BLaER1 treated with 17β-estradiol and CSF1 and Interleukin-3, amounts not matched to agents 10 nM and 100 nM (cell line): ENCODE measurements around the gene IRAG1.

Experiments
- H3K27ac ChIP-seq, 11 experiments: shearing (Covaris generic); formaldehyde crosslinking; 2 replicates each; pipeline ENCODE4 v1.8.1; 2022
- H3K27me3 ChIP-seq, 11 experiments: shearing (Covaris generic); formaldehyde crosslinking; 2 replicates each; pipeline ENCODE4 v1.8.1; 2022
- H3K36me3 ChIP-seq, 11 experiments: shearing (Covaris generic); formaldehyde crosslinking; 2 replicates each; pipeline ENCODE4 v1.8.1; 2022
- H3K4me1 ChIP-seq, 10 experiments: shearing (Covaris generic); formaldehyde crosslinking; 2 replicates each; pipeline ENCODE4 v1.8.1; 2022
- H3K4me2 ChIP-seq, 11 experiments: shearing (Covaris generic); formaldehyde crosslinking; 2 replicates each; pipeline ENCODE4 v1.8.1; 2022
- H3K4me3 ChIP-seq, 10 experiments: shearing (Covaris generic); formaldehyde crosslinking; 2 replicates each; pipeline ENCODE4 v1.8.1; 2022
- H3K9ac ChIP-seq, 11 experiments: shearing (Covaris generic); formaldehyde crosslinking; 2 replicates each; pipeline ENCODE4 v1.8.1; 2022
- H3K9me3 ChIP-seq, 11 experiments: shearing (Covaris generic); formaldehyde crosslinking; replicated peaks in 1 of 11; 2 replicates each; pipeline ENCODE4 v1.8.1; 2022
- H4K20me1 ChIP-seq, 11 experiments: shearing (Covaris generic); formaldehyde crosslinking; 2 replicates each; pipeline ENCODE4 v1.8.1; 2022
- Cebpa-rat ChIP-seq, 11 experiments: shearing (Covaris generic); IDR thresholded peaks; 2 replicates each; pipeline ENCODE4 v1.8.1; 2022

Gene IRAG1, protein sequence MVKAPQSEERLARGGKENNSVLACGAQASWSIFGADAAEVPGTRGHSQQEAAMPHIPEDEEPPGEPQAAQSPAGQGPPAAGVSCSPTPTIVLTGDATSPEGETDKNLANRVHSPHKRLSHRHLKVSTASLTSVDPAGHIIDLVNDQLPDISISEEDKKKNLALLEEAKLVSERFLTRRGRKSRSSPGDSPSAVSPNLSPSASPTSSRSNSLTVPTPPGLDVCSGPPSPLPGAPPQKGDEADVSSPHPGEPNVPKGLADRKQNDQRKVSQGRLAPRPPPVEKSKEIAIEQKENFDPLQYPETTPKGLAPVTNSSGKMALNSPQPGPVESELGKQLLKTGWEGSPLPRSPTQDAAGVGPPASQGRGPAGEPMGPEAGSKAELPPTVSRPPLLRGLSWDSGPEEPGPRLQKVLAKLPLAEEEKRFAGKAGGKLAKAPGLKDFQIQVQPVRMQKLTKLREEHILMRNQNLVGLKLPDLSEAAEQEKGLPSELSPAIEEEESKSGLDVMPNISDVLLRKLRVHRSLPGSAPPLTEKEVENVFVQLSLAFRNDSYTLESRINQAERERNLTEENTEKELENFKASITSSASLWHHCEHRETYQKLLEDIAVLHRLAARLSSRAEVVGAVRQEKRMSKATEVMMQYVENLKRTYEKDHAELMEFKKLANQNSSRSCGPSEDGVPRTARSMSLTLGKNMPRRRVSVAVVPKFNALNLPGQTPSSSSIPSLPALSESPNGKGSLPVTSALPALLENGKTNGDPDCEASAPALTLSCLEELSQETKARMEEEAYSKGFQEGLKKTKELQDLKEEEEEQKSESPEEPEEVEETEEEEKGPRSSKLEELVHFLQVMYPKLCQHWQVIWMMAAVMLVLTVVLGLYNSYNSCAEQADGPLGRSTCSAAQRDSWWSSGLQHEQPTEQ

DNA sequence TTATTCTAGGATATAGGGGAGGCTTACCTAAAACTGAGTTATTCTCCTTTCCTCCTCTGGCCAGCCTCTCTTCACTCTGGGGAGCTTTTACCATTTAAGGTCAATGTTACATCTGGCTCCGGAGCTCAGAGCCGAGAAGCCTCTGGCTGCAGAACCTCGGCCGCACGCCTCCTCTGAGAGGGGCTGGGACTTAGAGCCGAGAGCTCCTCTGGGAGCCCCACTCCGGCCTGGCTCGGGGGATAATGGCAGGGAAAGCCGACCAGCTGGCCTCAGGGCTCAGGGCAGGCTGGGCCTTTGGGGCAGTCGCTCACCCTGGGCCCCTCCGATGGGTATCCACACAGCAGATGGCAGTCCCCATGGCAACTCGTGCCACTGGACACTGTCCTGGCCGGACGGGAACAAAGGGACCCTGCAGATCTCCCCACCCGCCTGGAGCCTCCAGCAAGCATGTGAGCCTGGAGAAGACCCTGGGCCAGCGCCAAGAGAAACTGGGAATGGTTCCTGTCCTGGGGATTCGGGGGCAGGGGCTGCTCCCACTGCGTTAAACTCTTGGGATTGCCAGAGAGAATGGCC is at the start of gene IRAG1:
Gene IRAG1, minus strand, starts transcription at position 247 of the 573 bp plus-strand sequence. Its CDS starts 153 bp downstream, at position 94.
- Histone ChIP-seq H3K4me2 (no peak within 1 kb of the TSS), H4K20me1 (no peaks in the 10 kb centered on the region), H3K27me3 (no peaks in the 10 kb centered on the region), H3K27ac (no peak within 1 kb of the TSS), H3K36me3 (no peaks in the 10 kb centered on the region), H3K4me3 (no peak within 1 kb of the TSS), H3K9ac (no peak within 1 kb of the TSS), H3K9me3 (peaks cover 0 to 7% (median 2%) of the 10 kb centered on the region in 11 experiments; a peak in 13 of 22 replicates), H3K4me1 (peaks cover 12 to 19% (median 15%) of the 10 kb centered on the region in 10 experiments)
- no peak for TF ChIP-seq Cebpa-rat (IDR thresholded peaks at IDR 0.05)

DNA sequence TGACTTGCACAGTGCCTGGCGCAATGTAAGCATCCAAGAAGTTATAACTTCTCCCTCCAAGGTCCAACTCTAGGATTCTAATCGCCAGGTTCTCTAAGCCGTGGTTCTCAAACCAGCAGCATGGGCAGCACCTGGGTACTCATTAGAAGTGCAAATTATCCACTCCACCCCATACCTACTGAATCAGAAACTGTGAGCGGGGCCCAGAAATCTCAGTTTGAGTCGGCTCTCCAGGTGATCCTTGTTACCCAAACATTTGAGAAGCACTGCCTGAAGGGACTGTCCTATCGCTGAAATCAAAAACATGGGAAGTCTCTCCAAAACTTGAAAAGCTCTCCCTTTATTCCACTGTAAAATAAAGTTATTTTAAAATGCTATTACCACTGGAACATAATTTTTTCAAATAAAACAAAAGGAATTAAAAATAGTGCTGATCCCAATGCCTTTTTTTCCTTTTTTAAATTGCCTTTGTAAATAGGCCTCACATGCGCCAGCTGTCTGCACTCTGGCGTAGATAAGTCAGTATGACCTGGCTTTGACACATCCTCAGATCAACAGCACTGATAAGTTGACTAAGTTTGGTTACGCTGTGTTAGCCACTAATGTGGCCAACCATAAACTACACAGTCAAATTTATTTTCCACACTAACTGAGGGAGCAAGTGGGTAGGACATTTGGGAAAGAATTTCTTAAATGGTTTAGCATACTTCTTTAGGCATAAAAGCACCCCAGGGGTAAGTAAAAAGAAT is 49.1 kb upstream of the IRAG1 start:
- peak overlapping the region; percentile 33 to 92 (median 69); a peak in 21 of 22 replicates for H3K4me2 ChIP-seq
- H3K9me3 ChIP-seq, result no peaks in the 10 kb centered on the region
- no peaks in the 10 kb centered on the region for H3K36me3 ChIP-seq
- H3K27me3 ChIP-seq, result no peaks in the 10 kb centered on the region
- H3K4me1 ChIP-seq, result peaks cover 18 to 28% (median 24%) of the 10 kb centered on the region in 10 experiments
- TF ChIP-seq Cebpa-rat (IDR thresholded peaks at IDR 0.05), result no peak
- H3K9ac ChIP-seq, result no peak overlapping the region
- no peaks in the 10 kb centered on the region for H4K20me1 ChIP-seq
- no peak overlapping the region for H3K4me3 ChIP-seq
- no peak overlapping the region for H3K27ac ChIP-seq

DNA sequence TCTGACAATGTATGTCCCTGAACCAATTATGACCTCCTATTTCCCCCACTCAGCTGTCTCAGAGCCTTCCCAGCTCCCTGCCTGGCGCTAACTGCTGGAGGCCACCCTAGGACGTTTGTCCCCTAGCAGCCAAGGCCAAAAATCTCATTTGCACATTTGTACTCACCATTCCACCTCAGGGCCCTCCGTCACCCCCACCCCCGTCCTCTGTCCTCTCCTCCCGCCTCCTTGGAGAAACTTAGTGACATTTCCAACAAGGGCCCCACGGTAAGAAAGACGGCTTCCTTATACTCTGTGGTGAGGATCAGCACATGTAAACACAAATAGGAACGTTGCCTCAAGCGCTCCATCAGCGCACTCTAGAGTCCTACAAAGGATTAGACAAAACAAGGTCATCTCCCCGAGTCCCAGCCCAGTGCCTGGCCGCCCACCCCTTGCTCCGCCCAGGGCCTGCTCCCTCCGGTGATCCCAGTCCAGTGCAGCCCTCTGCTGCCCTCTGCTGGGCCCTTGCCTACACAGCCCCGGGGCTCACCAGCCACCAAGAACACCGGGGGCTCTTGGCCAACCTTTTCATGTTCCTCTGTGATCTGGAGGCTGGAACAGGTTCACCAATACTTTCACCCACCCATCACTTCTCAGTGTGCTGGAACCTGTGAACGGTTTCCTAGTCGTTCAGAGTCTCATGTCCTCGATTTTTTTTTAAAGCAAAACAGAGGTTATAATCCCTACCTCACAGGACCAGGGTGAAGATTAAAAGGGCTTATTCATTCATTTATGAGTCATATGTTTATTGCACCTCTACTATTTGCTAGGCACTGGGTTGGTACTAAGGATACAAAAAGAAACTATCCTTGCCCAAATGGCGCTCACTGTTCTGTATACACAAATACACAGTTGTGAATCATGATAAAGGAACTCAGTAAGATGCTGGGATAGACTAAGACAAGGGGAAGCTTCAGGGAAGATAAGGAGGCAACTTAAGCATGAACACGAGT is 42.2 kb upstream of the IRAG1 start:
- Histone ChIP-seq H4K20me1 (no peaks in the 10 kb centered on the region), H3K27ac (peak overlapping the region in 10 of 11 experiments; percentile 37 to 77 (median 66); a peak in 17 of 22 replicates), H3K4me3 (peak overlapping the region in 4 of 10 experiments; percentile 30 to 56 (median 38); a peak in 7 of 20 replicates), H3K4me1 (peaks cover 5 to 30% (median 12%) of the 10 kb centered on the region in 10 experiments; a peak in 19 of 20 replicates), H3K27me3 (peaks cover 0 to 18% (median 0%) of the 10 kb centered on the region in 11 experiments; a peak in 3 of 22 replicates), H3K4me2 (peak overlapping the region; percentile 67 to 86 (median 77)), H3K9ac (peak overlapping the region; percentile 17 to 76 (median 69); a peak in 20 of 22 replicates), H3K36me3 (no peaks in the 10 kb centered on the region), H3K9me3 (peaks cover 0 to 12% (median 0%) of the 10 kb centered on the region in 11 experiments; a peak in 5 of 22 replicates)
- TF ChIP-seq Cebpa-rat (IDR thresholded peaks at IDR 0.05), result no peak

DNA sequence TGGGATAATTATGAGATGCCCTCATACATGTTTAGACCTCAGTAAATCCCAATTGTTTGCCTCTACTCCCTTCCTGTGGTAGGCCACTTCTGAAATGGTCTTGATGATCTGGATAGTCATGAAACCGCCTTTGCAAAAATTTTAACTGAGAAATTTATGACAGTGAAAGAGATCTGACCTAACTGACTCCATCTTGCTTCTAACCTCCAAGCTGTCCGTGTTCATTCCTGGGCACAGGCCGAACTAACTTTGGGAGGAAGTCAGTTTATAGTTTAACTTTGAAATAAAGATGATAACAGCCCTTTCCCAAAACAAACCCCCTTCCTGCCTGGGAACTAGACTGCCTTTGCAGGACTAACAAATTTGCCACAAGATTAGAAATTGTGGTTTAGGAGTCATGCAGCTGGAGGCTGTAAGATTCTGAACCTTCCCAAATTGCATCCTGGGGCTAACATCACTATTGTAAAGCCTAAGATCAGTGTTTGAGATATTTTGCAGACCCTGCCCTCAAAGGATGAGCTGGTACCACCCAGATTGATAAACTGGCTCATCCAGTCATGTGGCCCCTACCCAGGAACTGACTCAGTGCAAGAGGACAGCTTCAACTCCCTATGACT is 37.6 kb upstream of the IRAG1 start:
- Histone ChIP-seq H3K4me1 (peaks cover 8 to 35% (median 19%) of the 10 kb centered on the region in 10 experiments), H3K9me3 (peaks cover 7 to 29% (median 15%) of the 10 kb centered on the region in 11 experiments), H3K4me3 (no peak overlapping the region), H3K9ac (no peak overlapping the region), H4K20me1 (no peaks in the 10 kb centered on the region), H3K4me2 (peak overlapping the region in 3 of 11 experiments; percentile 10 to 17 (median 16); a peak in 2 of 22 replicates), H3K36me3 (no peaks in the 10 kb centered on the region), H3K27ac (no peak overlapping the region), H3K27me3 (peaks cover 0 to 64% (median 0%) of the 10 kb centered on the region in 11 experiments; a peak in 5 of 22 replicates)
- no peak for TF ChIP-seq Cebpa-rat (IDR thresholded peaks at IDR 0.05)

DNA sequence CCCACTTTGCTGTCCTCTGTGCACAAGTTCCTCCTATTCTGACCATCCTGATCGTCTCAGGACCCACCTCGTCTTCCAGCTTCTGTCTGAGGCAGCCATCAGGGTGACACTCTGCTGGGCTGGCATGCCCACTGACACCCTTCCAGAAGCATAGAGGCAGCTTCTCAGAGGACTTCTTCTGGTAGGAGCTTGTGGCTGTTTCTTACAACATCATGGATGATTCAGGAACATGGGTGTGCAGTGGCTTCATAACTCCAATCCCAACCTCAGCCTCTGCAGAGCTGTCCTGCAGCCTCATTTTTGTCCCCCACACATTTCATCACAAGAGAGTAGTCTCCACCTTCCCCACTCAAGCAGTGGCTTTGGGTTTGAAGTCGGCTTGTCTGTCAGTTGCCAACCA is 36.6 kb upstream of the IRAG1 start:
- no peaks in the 10 kb centered on the region for H3K36me3 ChIP-seq
- no peak overlapping the region for H3K4me3 ChIP-seq
- H3K9ac ChIP-seq, result no peak overlapping the region
- peaks cover 0 to under 1% (median 0%) of the 10 kb centered on the region in 11 experiments; a peak in 4 of 22 replicates for H4K20me1 ChIP-seq
- TF ChIP-seq Cebpa-rat (IDR thresholded peaks at IDR 0.05), result no peak
- no peak overlapping the region for H3K27ac ChIP-seq
- H3K27me3 ChIP-seq, result peaks cover 0 to 68% (median 0%) of the 10 kb centered on the region in 11 experiments; a peak in 5 of 22 replicates
- 0 out of 22 replicates have a peak overlapping the region, but pooled peaks of 1 of the 11 experiments have one; percentile 2 for H3K4me2 ChIP-seq
- peaks cover 14 to 39% (median 23%) of the 10 kb centered on the region in 10 experiments for H3K4me1 ChIP-seq
- H3K9me3 ChIP-seq, result peaks cover 13 to 33% (median 21%) of the 10 kb centered on the region in 11 experiments

DNA sequence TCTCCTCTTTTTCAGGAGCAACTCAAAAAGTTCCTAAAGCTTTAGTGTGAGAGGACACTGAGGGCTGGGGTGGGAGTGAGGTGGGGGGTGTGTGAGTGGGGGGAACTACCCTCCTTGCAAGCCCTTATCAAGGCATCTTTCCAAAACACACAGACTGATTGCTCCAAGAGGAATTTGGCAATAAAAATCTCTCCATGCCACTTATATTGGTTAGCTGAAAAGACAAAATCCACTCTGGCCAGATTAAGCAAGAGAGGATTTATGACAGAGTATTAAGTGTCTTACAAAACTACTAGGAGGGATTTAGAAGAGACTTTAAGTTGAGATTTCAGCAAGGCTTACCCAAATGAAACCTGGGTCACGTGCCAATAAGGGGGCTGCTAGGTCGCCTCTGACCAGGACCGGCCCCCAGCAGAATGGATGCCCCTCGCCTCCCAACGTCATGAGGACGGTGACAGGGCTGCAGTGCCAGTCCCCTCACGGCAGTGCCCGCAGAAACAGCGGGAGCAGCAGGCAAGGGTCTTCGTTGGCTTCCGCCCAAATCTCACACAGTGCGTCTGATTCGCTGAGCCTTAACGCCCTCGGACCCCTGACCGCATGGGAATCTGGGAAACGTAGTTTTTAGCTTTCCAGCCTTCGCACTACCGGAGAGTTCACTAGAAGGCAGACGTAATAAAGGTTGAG is 35.4 kb upstream of the IRAG1 start:
- peaks cover 0 to 79% (median 0%) of the 10 kb centered on the region in 11 experiments; a peak in 6 of 22 replicates for H3K27me3 ChIP-seq
- H3K4me1 ChIP-seq, result peaks cover 21 to 39% (median 28%) of the 10 kb centered on the region in 10 experiments
- no peak overlapping the region for H3K4me3 ChIP-seq
- no peak overlapping the region for H3K4me2 ChIP-seq
- no peak for TF ChIP-seq Cebpa-rat (IDR thresholded peaks at IDR 0.05)
- H4K20me1 ChIP-seq, result peaks cover 0 to 9% (median 0%) of the 10 kb centered on the region in 11 experiments; a peak in 4 of 22 replicates
- no peaks in the 10 kb centered on the region for H3K36me3 ChIP-seq
- peaks cover 13 to 33% (median 21%) of the 10 kb centered on the region in 11 experiments for H3K9me3 ChIP-seq
- no peak overlapping the region for H3K9ac ChIP-seq
- H3K27ac ChIP-seq, result no peak overlapping the region
